Lung (tissue), 16 donors: ENCODE results near the gene XYLT1. TPM values are rescaled to one million over a fixed set of nuclear protein-coding genes. Genes with fewer than 3 reads are reported as not detected.

Experiments used
- ATAC-seq: fragments of 200-7000 bp; cut with Tn5 transposase; one replicate; pipeline ENCODE4 v1.9.1; 2020; ENCODE audit warnings: moderate number of reproducible peaks; ENCODE audit not compliant: insufficient read depth, low FRiP score
- DNase-seq, 3 donors: peaks; one replicate each; pipeline ENCODE4 v3.0.0-alpha.2; 2013 to 2017
- H3K27ac ChIP-seq, 2 donors: one replicate each; pipeline ENCODE4 v1.5.1; 2013; ENCODE audit warnings: mild to moderate bottlenecking in 2 of 2, moderate library complexity in 2 of 2, control low read depth in 1 of 2, inconsistent platforms in 1 of 2, low read depth in 1 of 2, low read length in 1 of 2
- H3K27me3 ChIP-seq, 3 donors: one replicate each; pipeline ENCODE4 v1.5.1; 2013; ENCODE audit warnings: low read length in 2 of 3; ENCODE audit not compliant: control insufficient read depth in 3 of 3, insufficient read depth in 3 of 3
- H3K36me3 ChIP-seq, 4 donors: one replicate each; pipeline ENCODE4 v1.5.1; 2013; ENCODE audit warnings: low read length in 4 of 4, mild to moderate bottlenecking in 1 of 4, moderate library complexity in 1 of 4; ENCODE audit not compliant: control insufficient read depth in 4 of 4, insufficient read depth in 4 of 4
- H3K4me1 ChIP-seq, 5 donors: one replicate each; pipeline ENCODE4 v1.5.1; 2013; ENCODE audit warnings: low read length in 5 of 5, mild to moderate bottlenecking in 2 of 5, moderate library complexity in 1 of 5; ENCODE audit not compliant: control insufficient read depth in 5 of 5, insufficient read depth in 5 of 5
- H3K4me3 ChIP-seq: one replicate; pipeline ENCODE4 v1.5.1; 2013; ENCODE audit warnings: mild to moderate bottlenecking, control low read depth, moderate library complexity
- H3K9ac ChIP-seq, 2 donors: one replicate each; pipeline ENCODE4 v1.5.1; 2013; ENCODE audit warnings: low read length in 2 of 2, control low read depth in 1 of 2; ENCODE audit not compliant: insufficient read depth in 1 of 2
- H3K9me3 ChIP-seq, 4 donors: one replicate each; pipeline ENCODE4 v1.5.1; 2013; ENCODE audit warnings: low read length in 3 of 4, mild to moderate bottlenecking in 1 of 4, moderate library complexity in 1 of 4; ENCODE audit not compliant: control insufficient read depth in 4 of 4, insufficient read depth in 3 of 4
- CTCF ChIP-seq: IDR thresholded peaks from 2 replicates; pipeline ENCODE4 v1.5.1; 2012; ENCODE audit warnings: mild to moderate bottlenecking; ENCODE audit errors: control extremely low read depth, extremely low read depth
- WGBS, 2 donors: extraction: QIAGEN DNeasy Blood & Tissue Kit; methylation state at CpG; one replicate each; pipeline ENCODE4 v1.1.7; 2013; 5-methylcytosine and 5-hydroxymethylcytosine counted together
- long read RNA-seq, 5 donors: transcript quantifications; one replicate each; lab custom pipeline, GENCODE V29; 2026
- polyA plus RNA-seq, 2 donors: library from polyadenylated mRNA; stranded (reverse); fragments of 200-250 nt; gene quantifications; one replicate each; pipeline ENCODE4 v1.2.1, GENCODE V29; 2013
- total RNA-seq, 2 donors: library from RNA; depleted of rRNA in 1 of 2; stranded (reverse); fragments of >200 nt in 1 of 2; gene quantifications; one replicate each; pipeline ENCODE4 v1.2.1, GENCODE V29; 2014 to 2021
- donor health status: control.
- donor health status: control.
- donor health status: Bipolar disorder and iron deficiency.
- donor health status: healthy.
- donor health status: DM: yes; HTN: yes; CAD: no.

Gene XYLT1
- total RNA-seq, result 10 to 100 TPM; 10.1 to 11.5 TPM
- 1 to 10 TPM; 1.4 to 3.7 TPM for polyA plus RNA-seq
- long read RNA-seq, donor 1, full-length matches to known transcripts, result 2 of 2 reads
- long read RNA-seq, donor 1, partial matches to known transcripts, result 0 of 2 reads
- long read RNA-seq, donor 1, other reads (novel, unspliced or antisense), result 0 of 2 reads
- long read RNA-seq, donor 2, result 0 reads
- long read RNA-seq, donor 3, result 0 reads
- long read RNA-seq, donor 4, result 0 reads
- long read RNA-seq, donor 5, result 0 reads

- Histone ChIP-seq H3K9ac (peak within 1 kb of the TSS in 1 of 2 donors; percentile 51), H3K9me3 (no peaks in the 10 kb centered on the region), H3K27ac (peak within 1 kb of the TSS; percentile 79 to 86), H3K27me3 (peaks cover 0 to 17% (median 4%) of the 10 kb centered on the region in 3 donors), H3K36me3 (no peaks in the 10 kb centered on the region), H3K4me3 (peak within 1 kb of the TSS; percentile 58), H3K4me1 (peaks cover 0 to 47% (median 15%) of the 10 kb centered on the region in 5 donors)
- no peak for TF ChIP-seq CTCF
- ATAC-seq (peak; percentile 50), DNase-seq (peak; percentile 78 to 82 (median 78))
- 8 to 10% methylated on average over 29 to 36 of the region's 36 CpGs for WGBS, 2 donors
These were observed at the start of gene XYLT1 for GRCh38 chr16:17470908-17471718. TSS of gene XYLT1 (minus strand) at chr16:17470960. CDS start at chr16:17470796, 164 bp downstream.

GRCh38 chr16:17520111-17520510 is 49.4 kb upstream of the XYLT1 start:
- TF ChIP-seq CTCF, result no peak
- 74 to 86% methylated on average over 3 of the region's 3 CpGs for WGBS, 2 donors
- H3K4me1 ChIP-seq, result no peaks in the 10 kb centered on the region

GRCh38 chr16:17519101-17519955 is 48.6 kb upstream of the XYLT1 start:
- ATAC-seq, result no peak

More at GRCh38 chr16:17520111-17520510, 49.4 kb upstream of the XYLT1 start:
- H3K36me3 ChIP-seq, result no peaks in the 10 kb centered on the region
- no peak for ATAC-seq
- H3K9ac ChIP-seq, result no peak overlapping the region
- H3K27ac ChIP-seq, result no peak overlapping the region
- peaks cover 0 to 3% (median 0%) of the 10 kb centered on the region in 3 donors for H3K27me3 ChIP-seq
- H3K4me3 ChIP-seq, result no peak overlapping the region
- DNase-seq, result no peak
- no peaks in the 10 kb centered on the region for H3K9me3 ChIP-seq

More at GRCh38 chr16:17519101-17519955, 48.6 kb upstream of the XYLT1 start:
- DNase-seq, result no peak
- no peak overlapping the region for H3K27ac ChIP-seq
- H3K9me3 ChIP-seq, result no peaks in the 10 kb centered on the region
- H3K4me3 ChIP-seq, result no peak overlapping the region
- WGBS, 2 donors, result 76 to 86% methylated on average over 9 of the region's 9 CpGs
- no peaks in the 10 kb centered on the region for H3K4me1 ChIP-seq
- H3K9ac ChIP-seq, result no peak overlapping the region
- peaks cover 0 to 3% (median 0%) of the 10 kb centered on the region in 3 donors for H3K27me3 ChIP-seq
- no peak for TF ChIP-seq CTCF
- no peaks in the 10 kb centered on the region for H3K36me3 ChIP-seq
